Neutrophil (primary cell): Measurements from ENCODE around the gene C14orf180.

ENCODE experiments used
- H3K27ac ChIP-seq: fragments of 200-600 bp; sonication (generic); 2 replicates; pipeline ENCODE4 v1.5.1; 2016; ENCODE audit warnings: mild to moderate bottlenecking, moderate library complexity
- H3K27me3 ChIP-seq: fragments of 200-600 bp; sonication (generic); 2 replicates; pipeline ENCODE4 v1.6.0; 2016; ENCODE audit warnings: mild to moderate bottlenecking
- H3K36me3 ChIP-seq: fragments of 200-600 bp; sonication (generic); 2 replicates; pipeline ENCODE4 v1.5.1; 2017
- H3K4me1 ChIP-seq, 2 experiments: fragments of 200-600 bp in 1 of 2; sonication (generic) in 1 of 2; 1 replicate in 1 of 2; 2 replicates in 1 of 2; pipeline versions ENCODE4 v1.5.1 to v1.6.1; 2013 to 2016; ENCODE audit warnings: low read depth in 1 of 2, low read length in 1 of 2, mild to moderate bottlenecking in 1 of 2, moderate library complexity in 1 of 2; ENCODE audit not compliant: control insufficient read depth in 1 of 2, insufficient read depth in 1 of 2
- H3K4me3 ChIP-seq, 2 experiments: fragments of 200-600 bp in 1 of 2; sonication (generic) in 1 of 2; 1 replicate in 1 of 2; 2 replicates in 1 of 2; pipeline ENCODE4 v1.5.1; 2013 to 2016; ENCODE audit warnings: low read depth in 1 of 2, low read length in 1 of 2, mild to moderate bottlenecking in 1 of 2, moderate library complexity in 1 of 2
- H3K9me3 ChIP-seq: fragments of 200-600 bp; sonication (generic); 2 replicates; pipeline ENCODE4 v1.5.1; 2016
- CTCF ChIP-seq: fragments of 200-600 bp; sonication (generic); IDR thresholded peaks from 2 replicates; pipeline ENCODE4 v1.5.1; 2016; ENCODE audit warnings: antibody characterized with exemption

The C14orf180 gene

GRCh38 chr14:104567957-104568225 is 11.7 kb upstream of the C14orf180 start:
- H3K4me3 ChIP-seq: no peak overlapping the region
- H3K9me3 ChIP-seq: no peaks in the 10 kb centered on the region
- peaks cover 33% of the 10 kb centered on the region for H3K27me3 ChIP-seq
- no peak for TF ChIP-seq CTCF
- H3K27ac ChIP-seq: no peak overlapping the region
- H3K36me3 ChIP-seq: no peaks in the 10 kb centered on the region
- no peaks in the 10 kb centered on the region for H3K4me1 ChIP-seq

- Histone ChIP-seq H3K36me3 (no peaks in the 10 kb centered on the region), H3K4me1 (no peaks in the 10 kb centered on the region), H3K27ac (no peak overlapping the region), H3K27me3 (peaks cover 26% of the 10 kb centered on the region), H3K9me3 (no peaks in the 10 kb centered on the region), H3K4me3 (no peak overlapping the region)
- no peak for TF ChIP-seq CTCF
These were observed 10.9 kb upstream of the C14orf180 start for GRCh38 chr14:104568620-104569019.

GRCh38 chr14:104569435-104569834 is 10.1 kb upstream of the C14orf180 start:
- Histone ChIP-seq H3K4me1 (no peaks in the 10 kb centered on the region), H3K4me3 (no peak overlapping the region), H3K27me3 (peaks cover 17% of the 10 kb centered on the region), H3K9me3 (no peaks in the 10 kb centered on the region), H3K36me3 (no peaks in the 10 kb centered on the region), H3K27ac (no peak overlapping the region)
- TF ChIP-seq CTCF: no peak

GRCh38 chr14:104571246-104571645 is 8.3 kb upstream of the C14orf180 start:
- no peak for TF ChIP-seq CTCF
- H3K36me3 ChIP-seq: no peaks in the 10 kb centered on the region
- H3K27ac ChIP-seq: no peak overlapping the region
- H3K4me1 ChIP-seq: no peaks in the 10 kb centered on the region
- peaks cover 4% of the 10 kb centered on the region for H3K27me3 ChIP-seq
- H3K4me3 ChIP-seq: no peak overlapping the region
- no peaks in the 10 kb centered on the region for H3K9me3 ChIP-seq

GRCh38 chr14:104572024-104572626 is 7.4 kb upstream of the C14orf180 start:
- no peak overlapping the region for H3K27ac ChIP-seq
- no peak for TF ChIP-seq CTCF

GRCh38 chr14:104572668-104573067 is 6.9 kb upstream of the C14orf180 start:
- H3K4me1 ChIP-seq: no peaks in the 10 kb centered on the region
- no peaks in the 10 kb centered on the region for H3K36me3 ChIP-seq
- H3K27me3 ChIP-seq: no peaks in the 10 kb centered on the region
- TF ChIP-seq CTCF: no peak
- no peaks in the 10 kb centered on the region for H3K9me3 ChIP-seq
- H3K4me3 ChIP-seq: no peak overlapping the region
- no peak overlapping the region for H3K27ac ChIP-seq

More at GRCh38 chr14:104572024-104572626, 7.4 kb upstream of the C14orf180 start:
- Histone ChIP-seq H3K27me3 (peaks cover 3% of the 10 kb centered on the region), H3K4me1 (no peaks in the 10 kb centered on the region), H3K9me3 (no peaks in the 10 kb centered on the region), H3K4me3 (no peak overlapping the region), H3K36me3 (no peaks in the 10 kb centered on the region)
